Hepatocyte (in vitro differentiated cells): ENCODE results near the gene RAB43. TPM values are rescaled to one million over a fixed set of nuclear protein-coding genes. Genes with fewer than 3 reads are reported as not detected.

Experiments
- DNase-seq: peaks from one replicate; pipeline ENCODE4 v3.0.0-alpha.2; 2016; ENCODE audit warnings: low spot score
- H2AFZ ChIP-seq: fragments of 200-600 bp; sonication (generic); 2 replicates; pipeline ENCODE4 v1.6.0; 2016; ENCODE audit warnings: antibody characterized with exemption, mild to moderate bottlenecking
- H3K27ac ChIP-seq: fragments of 200-600 bp; sonication (generic); 2 replicates; pipeline ENCODE4 v1.5.1; 2016; ENCODE audit warnings: mild to moderate bottlenecking
- H3K27me3 ChIP-seq: fragments of 200-600 bp; sonication (generic); 2 replicates; pipeline ENCODE4 v1.6.1; 2016
- H3K36me3 ChIP-seq: fragments of 200-600 bp; sonication (generic); replicated peaks from 2 replicates; pipeline ENCODE4 v1.5.1; 2016; ENCODE audit warnings: low read depth; ENCODE audit not compliant: insufficient read depth
- H3K4me1 ChIP-seq: fragments of 200-600 bp; sonication (generic); 2 replicates; pipeline ENCODE4 v1.5.1; 2016; ENCODE audit warnings: mild to moderate bottlenecking, moderate library complexity; ENCODE audit not compliant: insufficient read depth
- H3K4me2 ChIP-seq: fragments of 200-600 bp; sonication (generic); 2 replicates; pipeline ENCODE4 v1.6.0; 2016
- H3K4me3 ChIP-seq: fragments of 200-600 bp; sonication (generic); 2 replicates; pipeline ENCODE4 v1.5.1; 2016; ENCODE audit warnings: mild to moderate bottlenecking
- H3K79me2 ChIP-seq: fragments of 200-600 bp; sonication (generic); 2 replicates; pipeline ENCODE4 v1.6.0; 2017; ENCODE audit warnings: mild to moderate bottlenecking
- H3K9me2 ChIP-seq: fragments of 200-600 bp; sonication (generic); replicated peaks from 2 replicates; pipeline ENCODE4 v1.6.0; 2017; ENCODE audit warnings: mild to moderate bottlenecking; ENCODE audit not compliant: insufficient read depth
- H3K9me3 ChIP-seq: fragments of 200-600 bp; sonication (generic); 2 replicates; pipeline ENCODE4 v1.5.1; 2016; ENCODE audit warnings: low read depth, mild to moderate bottlenecking
- H4K20me1 ChIP-seq: fragments of 200-600 bp; sonication (generic); 2 replicates; pipeline ENCODE4 v1.6.0; 2016; ENCODE audit warnings: mild to moderate bottlenecking; ENCODE audit not compliant: insufficient read depth, poor library complexity, severe bottlenecking
- CTCF ChIP-seq: fragments of 200-600 bp; sonication (generic); IDR thresholded peaks from 2 replicates; pipeline ENCODE4 v1.5.1; 2016; ENCODE audit warnings: antibody characterized with exemption, mild to moderate bottlenecking; ENCODE audit not compliant: poor library complexity
- EZH2 ChIP-seq: fragments of 200-600 bp; sonication (generic); IDR thresholded peaks from 2 replicates; pipeline ENCODE4 v1.6.1; 2016; ENCODE audit warnings: antibody characterized with exemption, mild to moderate bottlenecking, borderline replicate concordance
- EZH2phosphoT487 ChIP-seq: fragments of 200-600 bp; sonication (generic); IDR thresholded peaks from one replicate; pipeline ENCODE4 v1.6.1; 2018; ENCODE audit warnings: antibody characterized with exemption, mild to moderate bottlenecking, low read depth, moderate library complexity; ENCODE audit not compliant: unreplicated experiment, severe bottlenecking
- WGBS: methylation state at CpG from one replicate; pipeline ENCODE4 v1.1.6; 2016; ENCODE audit warnings: low lambda C conversion rate; ENCODE audit errors: missing lambda C conversion rate; 5-methylcytosine and 5-hydroxymethylcytosine counted together
- polyA plus RNA-seq: library from polyadenylated mRNA; unstranded; fragments of >200 nt; fragmentation: Nextera tagmentation; extraction: Ambion mirVana; gene quantifications from 2 replicates; pipeline ENCODE4 v1.2.1, GENCODE V29; 2016
- total RNA-seq: library from RNA; depleted of rRNA; stranded (reverse); fragments of >200 nt; gene quantifications from 2 replicates; pipeline ENCODE4 v1.2.3, GENCODE V29; 2014

The RAB43 gene
- total and polyA plus RNA-seq, 2 experiments from 2014 or later: 23.5 to 27.1 TPM

DNA sequence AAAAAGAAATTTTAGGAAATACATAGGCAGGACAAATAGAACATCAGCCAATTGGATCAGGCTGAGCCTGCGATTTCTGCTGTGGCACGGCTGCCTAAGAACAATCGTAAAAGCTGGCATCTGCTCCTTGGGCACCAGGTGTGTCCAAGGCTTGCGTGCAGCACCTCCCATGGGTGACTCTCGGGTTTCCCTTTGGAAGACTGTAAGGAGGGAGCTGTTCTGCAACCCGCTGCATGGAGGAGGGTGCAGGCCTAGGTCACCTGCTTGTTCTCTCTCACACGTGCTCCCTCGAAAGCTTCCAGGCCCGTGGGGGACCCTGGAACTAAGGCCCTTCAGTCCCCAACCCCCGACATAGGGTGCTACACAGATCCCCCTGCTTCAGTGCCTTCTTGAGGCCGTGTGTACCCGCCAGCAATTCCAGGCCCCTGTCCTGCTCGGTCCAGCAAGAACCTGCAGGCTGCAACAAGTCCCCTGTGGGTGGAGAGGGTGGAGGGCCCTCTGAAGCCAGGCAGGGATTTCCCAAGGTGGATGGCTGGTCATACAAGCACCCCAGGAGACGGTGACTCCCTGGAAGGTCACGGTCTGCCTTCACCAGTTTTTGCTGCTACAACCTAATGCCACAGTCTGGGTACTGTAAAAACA, 57.6 kb downstream of the RAB43 start:
- Histone ChIP-seq H3K27ac (no peak overlapping the region), H2AFZ (no peak overlapping the region), H3K9me2 (no peaks in the 10 kb centered on the region), H3K36me3 (no peaks in the 10 kb centered on the region), H3K4me3 (no peak overlapping the region), H3K79me2 (no peaks in the 10 kb centered on the region), H3K9me3 (no peaks in the 10 kb centered on the region), H3K4me1 (no peaks in the 10 kb centered on the region), H3K27me3 (no peaks in the 10 kb centered on the region), H4K20me1 (no peaks in the 10 kb centered on the region), H3K4me2 (no peak overlapping the region)
- DNase-seq: no peak
- 92% methylated on average over 15 of the region's 15 CpGs for whole genome bisulfite sequencing
- TF ChIP-seq EZH2: no peak
- TF ChIP-seq CTCF: no peak
- no peak for TF ChIP-seq EZH2phosphoT487

DNA sequence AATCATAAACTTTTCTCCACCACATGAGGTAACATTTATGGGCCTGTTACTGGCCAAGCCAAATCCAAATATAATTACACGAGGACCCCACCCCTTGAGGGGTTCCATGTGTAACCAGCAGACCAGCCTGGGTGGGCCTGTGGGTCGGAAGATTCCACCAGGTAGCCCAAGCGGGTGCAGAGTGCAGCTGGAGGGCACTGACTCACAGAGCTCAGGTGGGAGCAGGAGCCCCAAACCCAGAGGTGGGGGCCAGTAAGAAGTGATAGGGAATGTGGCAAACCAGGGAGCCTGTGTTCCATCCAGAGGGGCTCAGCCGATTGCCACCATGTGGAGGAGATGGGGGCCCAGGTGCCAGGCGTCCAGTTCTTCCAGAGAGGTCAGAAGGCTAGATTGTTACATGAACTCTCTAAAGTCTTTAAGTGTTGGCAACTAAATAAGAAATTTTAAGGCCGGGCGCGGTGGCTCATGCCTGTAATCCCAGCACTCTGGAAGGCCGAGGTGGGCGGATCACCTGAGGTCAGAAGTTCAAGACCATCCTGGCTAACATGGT, 58.4 kb downstream of the RAB43 start:
- whole genome bisulfite sequencing: 85% methylated on average over 10 of the region's 10 CpGs
- Histone ChIP-seq H3K4me2 (no peak overlapping the region), H4K20me1 (no peaks in the 10 kb centered on the region), H3K27me3 (no peaks in the 10 kb centered on the region), H3K4me1 (no peaks in the 10 kb centered on the region), H3K79me2 (no peaks in the 10 kb centered on the region), H2AFZ (no peak overlapping the region), H3K9me3 (no peaks in the 10 kb centered on the region), H3K4me3 (no peak overlapping the region), H3K36me3 (no peaks in the 10 kb centered on the region), H3K27ac (no peak overlapping the region), H3K9me2 (no peaks in the 10 kb centered on the region)
- no peak for DNase-seq
- no peak for TF ChIP-seq EZH2phosphoT487

GRCh38 chr3:129061888-129062834, 59.4 kb downstream of the RAB43 start:
- H3K27ac ChIP-seq: no peak overlapping the region
- H3K9me3 ChIP-seq: no peaks in the 10 kb centered on the region
- no peaks in the 10 kb centered on the region for H3K4me1 ChIP-seq
- DNase-seq: no peak
- no peak overlapping the region for H2AFZ ChIP-seq
- no peak for TF ChIP-seq CTCF
- no peak for TF ChIP-seq EZH2phosphoT487
- TF ChIP-seq EZH2: no peak
- 92% methylated on average over 32 of the region's 32 CpGs for WGBS
- no peaks in the 10 kb centered on the region for H3K79me2 ChIP-seq
- no peak overlapping the region for H3K4me3 ChIP-seq
- no peaks in the 10 kb centered on the region for H4K20me1 ChIP-seq
- no peak overlapping the region for H3K4me2 ChIP-seq
- no peaks in the 10 kb centered on the region for H3K36me3 ChIP-seq
- H3K27me3 ChIP-seq: no peaks in the 10 kb centered on the region
- no peaks in the 10 kb centered on the region for H3K9me2 ChIP-seq
